ENCODE measurements around the gene CHMP2A. TPM values are rescaled to one million over a fixed set of nuclear protein-coding genes. Genes with fewer than 3 reads are reported as not detected.

Gene CHMP2A
- total and polyA plus RNA-seq, 2 of the 13 experiments (the other 11 are each of a cell fraction or from before 2014, with no cell fraction given) = 49.7 to 55.0 TPM

DNA sequence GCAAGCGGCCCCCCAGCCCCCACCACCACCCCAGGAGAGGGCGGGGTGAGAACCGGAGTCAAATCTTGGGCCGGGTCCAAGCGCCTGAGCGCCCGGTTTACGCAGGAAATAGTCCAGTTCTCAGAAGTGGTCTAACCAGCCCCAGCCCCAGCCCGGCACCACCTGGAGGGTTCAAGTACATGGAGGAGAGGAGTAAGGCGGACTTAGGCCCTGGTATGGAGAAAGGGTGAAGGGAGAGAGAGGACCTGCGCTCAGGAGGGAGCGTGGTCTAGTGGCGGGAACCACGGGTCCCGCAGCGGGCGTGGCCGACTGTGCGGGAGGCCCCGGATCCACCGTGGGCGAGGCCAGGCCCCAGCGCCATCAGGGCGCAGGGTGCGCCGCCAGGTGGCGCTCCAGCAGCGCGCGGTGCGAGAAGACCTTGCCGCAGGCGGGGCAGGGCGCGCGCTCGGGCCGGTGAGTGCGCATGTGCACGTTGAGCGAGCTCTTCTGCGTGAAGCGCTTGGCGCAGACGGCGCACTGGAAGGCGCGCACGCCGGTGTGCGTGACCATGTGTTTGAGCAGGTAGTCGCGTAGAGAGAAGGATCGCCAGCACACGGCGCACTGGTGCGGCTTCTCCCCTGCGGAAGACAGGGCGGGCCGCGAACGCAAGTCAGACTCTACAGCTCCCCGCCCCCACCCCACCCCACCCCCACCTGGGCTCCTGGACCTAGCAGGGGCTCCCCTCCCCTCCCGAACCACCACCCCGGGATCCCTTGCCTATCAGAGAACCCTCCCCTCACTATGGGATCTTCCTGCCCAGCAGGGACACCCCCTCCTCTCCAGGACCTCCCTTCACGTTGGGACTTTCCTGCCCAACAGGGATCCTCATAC, 41.0 kb downstream of the CHMP2A start (continued):
- TF ChIP-seq KDM3A (CRISPR knock-in tag; IDR thresholded peaks at IDR 0.05; ENCODE audit: low read depth) (peak; percentile 67; the same call in 1 of the 2 replicates), MEF2D (CRISPR knock-in tag; IDR thresholded peaks at IDR 0.05) (no peak), MEIS1 (CRISPR knock-in tag; IDR thresholded peaks at IDR 0.05; ENCODE audit: borderline replicate concordance) (0 out of 2 replicates have a peak, but pooled peaks have one; percentile 34), MAFG (CRISPR knock-in tag; IDR thresholded peaks at IDR 0.05) (peak; percentile 33; the same call in 1 of the 2 replicates), KLF12 (CRISPR knock-in tag; IDR thresholded peaks at IDR 0.05; ENCODE audit: borderline replicate concordance) (peak; percentile 95; the same call in 1 of the 2 replicates), NR2F2 (IDR thresholded peaks at IDR 0.05; ENCODE audit: borderline replicate concordance, low read depth) (no peak), SMAD1 (CRISPR knock-in tag; IDR thresholded peaks at IDR 0.05; ENCODE audit: borderline replicate concordance, low read depth) (0 out of 2 replicates have a peak, but pooled peaks have one; percentile 45), SNAPC2 (CRISPR knock-in tag; IDR thresholded peaks at IDR 0.05) (no peak)
- TF ChIP-seq, protein P1, sequence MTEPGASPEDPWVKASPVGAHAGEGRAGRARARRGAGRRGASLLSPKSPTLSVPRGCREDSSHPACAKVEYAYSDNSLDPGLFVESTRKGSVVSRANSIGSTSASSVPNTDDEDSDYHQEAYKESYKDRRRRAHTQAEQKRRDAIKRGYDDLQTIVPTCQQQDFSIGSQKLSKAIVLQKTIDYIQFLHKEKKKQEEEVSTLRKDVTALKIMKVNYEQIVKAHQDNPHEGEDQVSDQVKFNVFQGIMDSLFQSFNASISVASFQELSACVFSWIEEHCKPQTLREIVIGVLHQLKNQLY (CRISPR knock-in tag; IDR thresholded peaks at IDR 0.05) = peak; percentile 50; the same call in 1 of the 2 replicates
- TF ChIP-seq, protein P2, sequence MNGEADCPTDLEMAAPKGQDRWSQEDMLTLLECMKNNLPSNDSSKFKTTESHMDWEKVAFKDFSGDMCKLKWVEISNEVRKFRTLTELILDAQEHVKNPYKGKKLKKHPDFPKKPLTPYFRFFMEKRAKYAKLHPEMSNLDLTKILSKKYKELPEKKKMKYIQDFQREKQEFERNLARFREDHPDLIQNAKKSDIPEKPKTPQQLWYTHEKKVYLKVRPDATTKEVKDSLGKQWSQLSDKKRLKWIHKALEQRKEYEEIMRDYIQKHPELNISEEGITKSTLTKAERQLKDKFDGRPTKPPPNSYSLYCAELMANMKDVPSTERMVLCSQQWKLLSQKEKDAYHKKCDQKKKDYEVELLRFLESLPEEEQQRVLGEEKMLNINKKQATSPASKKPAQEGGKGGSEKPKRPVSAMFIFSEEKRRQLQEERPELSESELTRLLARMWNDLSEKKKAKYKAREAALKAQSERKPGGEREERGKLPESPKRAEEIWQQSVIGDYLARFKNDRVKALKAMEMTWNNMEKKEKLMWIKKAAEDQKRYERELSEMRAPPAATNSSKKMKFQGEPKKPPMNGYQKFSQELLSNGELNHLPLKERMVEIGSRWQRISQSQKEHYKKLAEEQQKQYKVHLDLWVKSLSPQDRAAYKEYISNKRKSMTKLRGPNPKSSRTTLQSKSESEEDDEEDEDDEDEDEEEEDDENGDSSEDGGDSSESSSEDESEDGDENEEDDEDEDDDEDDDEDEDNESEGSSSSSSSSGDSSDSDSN (CRISPR knock-in tag; IDR thresholded peaks at IDR 0.05) = peak; percentile 54; the same call in 1 of the 2 replicates
- TF ChIP-seq, protein P3, sequence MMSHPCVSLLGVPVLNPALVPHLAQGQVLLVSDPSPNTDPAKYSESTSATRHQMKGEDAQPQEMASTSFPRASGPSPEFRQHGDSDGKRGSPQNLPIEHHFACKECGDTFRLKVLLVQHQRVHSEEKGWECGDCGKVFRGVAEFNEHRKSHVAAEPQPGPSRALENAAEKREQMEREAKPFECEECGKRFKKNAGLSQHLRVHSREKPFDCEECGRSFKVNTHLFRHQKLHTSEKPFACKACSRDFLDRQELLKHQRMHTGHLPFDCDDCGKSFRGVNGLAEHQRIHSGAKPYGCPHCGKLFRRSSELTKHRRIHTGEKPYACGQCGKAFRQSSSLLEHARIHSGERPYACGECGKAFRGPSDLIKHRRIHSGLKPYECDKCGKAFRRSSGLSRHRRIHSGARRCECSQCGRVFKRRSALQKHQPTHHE (CRISPR knock-in tag; IDR thresholded peaks at IDR 0.05; ENCODE audit: borderline replicate concordance) = peak; percentile 71; the same call in 1 of the 2 replicates
- TF ChIP-seq, protein P4, sequence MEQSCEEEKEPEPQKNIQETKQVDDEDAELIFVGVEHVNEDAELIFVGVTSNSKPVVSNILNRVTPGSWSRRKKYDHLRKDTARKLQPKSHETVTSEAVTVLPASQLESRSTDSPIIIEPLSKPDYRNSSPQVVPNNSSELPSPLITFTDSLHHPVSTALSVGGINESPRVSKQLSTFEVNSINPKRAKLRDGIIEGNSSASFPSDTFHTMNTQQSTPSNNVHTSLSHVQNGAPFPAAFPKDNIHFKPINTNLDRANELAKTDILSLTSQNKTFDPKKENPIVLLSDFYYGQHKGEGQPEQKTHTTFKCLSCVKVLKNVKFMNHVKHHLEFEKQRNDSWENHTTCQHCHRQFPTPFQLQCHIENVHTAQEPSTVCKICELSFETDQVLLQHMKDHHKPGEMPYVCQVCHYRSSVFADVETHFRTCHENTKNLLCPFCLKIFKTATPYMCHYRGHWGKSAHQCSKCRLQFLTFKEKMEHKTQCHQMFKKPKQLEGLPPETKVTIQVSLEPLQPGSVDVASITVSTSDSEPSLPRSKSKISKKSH (CRISPR knock-in tag; IDR thresholded peaks at IDR 0.05; ENCODE audit: borderline replicate concordance) = 0 out of 2 replicates have a peak, but pooled peaks have one; percentile 48
- TF ChIP-seq, protein P5, sequence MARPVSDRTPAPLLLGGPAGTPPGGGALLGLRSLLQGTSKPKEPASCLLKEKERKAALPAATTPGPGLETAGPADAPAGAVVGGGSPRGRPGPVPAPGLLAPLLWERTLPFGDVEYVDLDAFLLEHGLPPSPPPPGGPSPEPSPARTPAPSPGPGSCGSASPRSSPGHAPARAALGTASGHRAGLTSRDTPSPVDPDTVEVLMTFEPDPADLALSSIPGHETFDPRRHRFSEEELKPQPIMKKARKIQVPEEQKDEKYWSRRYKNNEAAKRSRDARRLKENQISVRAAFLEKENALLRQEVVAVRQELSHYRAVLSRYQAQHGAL (CRISPR knock-in tag; IDR thresholded peaks at IDR 0.05; ENCODE audit: not compliant biosample characterization) = no peak
- TF ChIP-seq, protein P6, sequence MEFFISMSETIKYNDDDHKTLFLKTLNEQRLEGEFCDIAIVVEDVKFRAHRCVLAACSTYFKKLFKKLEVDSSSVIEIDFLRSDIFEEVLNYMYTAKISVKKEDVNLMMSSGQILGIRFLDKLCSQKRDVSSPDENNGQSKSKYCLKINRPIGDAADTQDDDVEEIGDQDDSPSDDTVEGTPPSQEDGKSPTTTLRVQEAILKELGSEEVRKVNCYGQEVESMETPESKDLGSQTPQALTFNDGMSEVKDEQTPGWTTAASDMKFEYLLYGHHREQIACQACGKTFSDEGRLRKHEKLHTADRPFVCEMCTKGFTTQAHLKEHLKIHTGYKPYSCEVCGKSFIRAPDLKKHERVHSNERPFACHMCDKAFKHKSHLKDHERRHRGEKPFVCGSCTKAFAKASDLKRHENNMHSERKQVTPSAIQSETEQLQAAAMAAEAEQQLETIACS (CRISPR knock-in tag; IDR thresholded peaks at IDR 0.05) = peak; percentile 92
